Right hindlimb (tissue), 1 donor: ENCODE data around the gene NFE2.
A peak's percentile ranks its signal among the peaks of the same experiment; 100 is the strongest.
"Not testable (repeated sequence)": the region's sequence is repeated elsewhere in the genome, so short reads cannot be mapped to it uniquely, and the experiment has no call there.

Experiments
- DNase-seq: peaks from one replicate; pipeline ENCODE4 v3.0.0-alpha.2; 2018

Gene NFE2

DNA sequence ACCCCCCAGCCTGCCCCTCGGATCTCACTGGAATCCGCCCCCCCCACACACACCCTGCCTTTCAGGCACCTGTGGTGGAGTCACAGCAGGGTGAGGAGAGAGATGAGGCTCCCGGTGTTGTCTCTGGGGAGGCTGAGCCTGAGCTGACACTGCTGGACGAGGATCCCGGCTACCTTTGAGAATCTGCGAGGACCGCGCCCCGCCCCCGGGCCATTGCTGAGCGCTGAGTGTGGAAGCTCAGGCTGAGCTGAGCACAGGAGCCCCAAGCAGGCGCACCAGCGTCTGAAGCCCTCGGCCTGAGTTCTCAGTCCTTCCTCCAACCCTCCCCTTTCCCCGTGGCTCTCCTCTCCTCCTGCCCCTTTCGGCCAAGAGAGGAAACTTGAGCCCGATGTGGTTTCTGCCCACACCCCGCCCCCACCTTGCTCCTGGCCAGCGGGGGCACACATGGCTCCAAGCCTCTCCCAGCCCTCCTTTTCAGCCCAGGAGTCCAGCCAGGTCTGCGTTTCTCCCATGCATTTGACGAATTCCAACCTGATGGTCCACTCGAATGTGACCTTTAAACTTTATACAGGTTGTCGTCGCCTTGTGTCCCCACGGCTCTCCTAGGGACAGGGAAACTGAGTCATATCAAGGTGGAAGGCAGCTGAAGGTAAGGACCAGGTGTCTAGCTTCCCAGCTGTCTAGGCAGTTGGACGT, at the start of gene NFE2:
NFE2 (minus strand) TSS at position 284 of the 696 bp plus-strand sequence. CDS start 5,767 bp downstream, outside the sequence.
- DNase-seq: peak; percentile 70

DNA sequence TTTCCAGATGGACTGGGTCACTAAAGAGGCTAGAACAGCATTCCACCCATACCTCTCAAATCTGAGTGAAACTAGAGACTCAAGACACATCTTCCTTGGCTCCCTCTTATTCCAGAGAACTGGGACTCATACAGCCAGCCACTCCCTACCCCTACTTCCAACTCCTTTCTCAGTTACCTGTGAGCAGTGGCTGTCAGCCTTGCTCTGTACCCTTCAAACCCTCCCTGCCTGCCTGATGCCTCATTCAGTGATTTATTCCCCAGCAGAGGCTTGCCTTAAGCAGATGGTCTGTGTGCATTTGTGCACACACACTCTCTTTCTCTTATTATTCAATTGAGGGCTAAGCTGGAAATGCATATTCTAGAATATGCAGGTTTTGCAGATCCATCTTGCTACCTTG, 48.9 kb upstream of the NFE2 start:
- DNase-seq: no peak

DNA sequence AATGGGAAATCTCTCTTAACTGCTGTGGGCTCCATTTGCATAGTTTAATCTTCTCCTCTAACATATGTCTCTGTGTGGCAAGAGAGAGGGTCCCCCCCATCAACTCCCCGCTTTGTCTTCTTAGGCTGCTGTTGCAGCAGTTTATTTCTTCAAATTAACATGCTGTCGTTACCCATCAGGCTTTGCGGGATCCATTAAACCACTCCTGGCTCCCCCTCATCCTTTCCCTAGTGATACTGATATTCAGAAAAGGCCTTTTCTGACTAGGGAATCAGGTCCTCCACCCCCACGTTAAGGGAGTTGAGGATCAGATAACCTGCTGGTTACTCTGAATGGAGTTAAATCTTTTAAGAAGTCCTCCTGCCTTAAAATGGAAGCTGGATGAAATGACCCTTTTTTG, 48.2 kb upstream of the NFE2 start:
- DNase-seq: no peak

DNA sequence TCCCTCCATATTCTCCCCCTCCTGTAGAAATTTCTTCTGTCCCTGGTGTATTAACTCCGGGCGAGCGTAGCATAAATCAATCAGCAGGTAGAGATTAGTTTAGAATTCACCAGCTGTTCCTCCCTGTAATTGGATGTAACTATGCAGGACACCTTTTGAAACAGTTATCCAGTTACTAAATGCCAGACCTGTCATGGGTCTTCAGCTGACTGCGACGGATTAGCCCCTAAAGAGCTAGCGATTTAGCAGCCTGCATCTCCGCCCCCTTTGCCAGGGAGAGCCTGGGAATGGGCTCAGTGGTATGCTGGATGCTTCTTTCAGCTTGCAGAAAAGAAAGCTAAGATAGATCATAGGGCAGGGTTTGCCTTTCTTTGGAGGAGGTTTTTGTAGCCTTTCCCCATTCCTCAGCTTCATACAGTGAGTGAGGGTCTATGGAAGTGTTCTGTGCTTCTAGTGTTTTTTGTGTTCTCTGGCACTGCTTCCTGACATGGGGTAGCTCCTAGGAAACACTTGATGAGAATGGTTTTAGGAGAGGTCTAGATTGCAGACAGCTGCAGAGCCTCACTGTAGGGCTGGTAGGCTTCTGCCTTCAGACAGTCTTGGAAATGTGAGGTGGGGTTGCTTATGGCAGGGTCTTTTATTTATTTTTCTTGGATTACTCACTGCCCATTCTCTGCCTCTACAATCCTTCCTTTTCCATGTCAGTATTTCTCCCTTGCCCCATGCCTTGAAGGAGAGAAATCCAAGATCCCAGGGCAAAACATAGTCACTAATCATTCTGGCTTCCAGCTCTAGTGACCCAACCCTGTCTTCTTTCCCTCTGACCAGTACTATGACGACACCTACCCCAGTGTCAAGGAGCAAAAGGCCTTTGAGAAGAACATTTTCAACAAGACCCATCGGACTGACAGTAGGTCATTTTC, 40.8 kb upstream of the NFE2 start:
- DNase-seq: no peak

DNA sequence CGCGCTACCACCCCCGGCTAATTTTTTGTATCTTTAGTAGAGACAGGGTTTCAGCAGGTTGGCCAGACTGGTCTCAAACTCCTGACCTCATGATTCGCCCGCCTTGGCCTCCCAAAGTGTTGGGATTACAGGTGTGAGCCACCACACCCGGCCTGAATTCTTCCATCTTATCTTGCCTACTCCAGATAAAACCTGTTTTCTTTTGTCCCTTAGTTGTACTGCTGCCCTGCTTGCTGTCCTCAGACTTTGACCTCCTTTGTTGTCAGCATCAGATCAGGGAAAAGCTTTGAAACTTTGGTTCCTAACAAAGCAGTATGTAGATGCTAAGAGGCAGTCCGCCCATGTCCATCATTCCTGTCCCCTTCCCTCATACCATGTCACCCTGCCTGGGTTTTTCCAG, 40.0 kb upstream of the NFE2 start:
- DNase-seq: no peak

DNA sequence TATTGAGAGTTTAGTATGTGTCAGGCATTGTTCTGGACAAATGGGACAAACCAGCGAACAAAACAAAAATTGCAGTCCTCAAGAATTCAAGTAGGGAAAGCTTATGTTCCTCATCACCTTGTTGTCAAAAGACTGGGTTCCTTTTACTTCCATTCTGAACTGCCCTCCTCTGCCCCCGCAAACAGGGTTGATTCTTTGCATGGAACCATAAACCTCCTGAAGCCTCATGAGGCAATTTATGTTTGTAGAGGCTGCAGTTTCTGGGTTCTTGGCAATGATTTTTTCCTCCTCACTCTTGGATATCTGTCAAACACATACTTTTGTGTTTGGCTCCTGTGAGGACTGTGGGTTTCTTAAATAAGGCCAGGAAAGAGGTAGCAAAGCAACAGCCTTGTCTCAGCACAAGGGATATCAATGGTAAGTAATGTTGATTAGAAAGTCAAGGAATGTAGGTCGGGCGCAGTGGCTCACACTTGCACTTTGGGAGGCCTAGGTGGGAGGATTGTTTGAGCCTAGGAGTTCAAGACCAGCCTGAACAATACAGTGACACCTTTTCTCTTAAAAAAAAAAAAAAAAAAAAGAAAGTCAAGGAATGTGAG, 38.0 kb upstream of the NFE2 start:
- DNase-seq: no peak

DNA sequence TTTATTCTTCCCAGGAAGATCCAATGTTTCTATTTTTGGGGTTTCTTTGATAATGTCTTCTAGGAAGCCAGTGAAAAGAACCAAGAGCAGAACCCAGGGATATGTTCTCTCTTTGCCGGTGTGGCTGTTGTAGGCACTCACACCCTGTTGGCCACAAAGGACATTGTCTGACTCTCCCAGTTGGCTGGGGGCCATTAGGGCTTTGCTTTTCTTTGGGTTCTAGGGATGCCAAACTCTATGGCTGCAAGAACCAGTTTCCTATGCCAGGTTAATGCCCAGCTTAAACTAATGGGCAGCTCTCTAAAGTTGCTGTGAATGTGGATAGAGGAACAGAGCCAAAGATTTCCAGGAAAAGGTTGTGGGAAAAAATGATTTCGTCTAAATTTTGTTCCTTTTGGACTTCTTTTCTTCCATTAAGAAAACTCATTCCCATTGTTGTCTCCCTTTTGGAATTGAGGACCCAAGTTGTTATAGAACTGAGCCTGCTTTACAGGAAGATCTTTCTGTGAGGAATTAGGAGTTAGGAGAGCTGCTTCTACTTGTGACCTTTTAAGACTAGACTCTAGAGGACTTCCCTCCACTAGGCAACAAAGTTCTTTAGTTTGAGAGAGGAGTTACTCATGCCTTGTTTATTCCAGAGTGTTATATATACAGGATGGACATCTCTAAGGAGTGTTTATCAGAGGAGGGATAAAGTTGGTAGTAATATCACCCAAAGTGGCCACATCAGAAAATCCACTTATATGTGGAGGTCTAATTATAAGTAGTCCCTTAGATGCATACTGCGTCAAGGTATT, 37.2 kb upstream of the NFE2 start:
- DNase-seq: no peak

GRCh38 chr12:54337280-54337842, 36.5 kb upstream of the NFE2 start:
- peak; percentile 54 for DNase-seq

DNA sequence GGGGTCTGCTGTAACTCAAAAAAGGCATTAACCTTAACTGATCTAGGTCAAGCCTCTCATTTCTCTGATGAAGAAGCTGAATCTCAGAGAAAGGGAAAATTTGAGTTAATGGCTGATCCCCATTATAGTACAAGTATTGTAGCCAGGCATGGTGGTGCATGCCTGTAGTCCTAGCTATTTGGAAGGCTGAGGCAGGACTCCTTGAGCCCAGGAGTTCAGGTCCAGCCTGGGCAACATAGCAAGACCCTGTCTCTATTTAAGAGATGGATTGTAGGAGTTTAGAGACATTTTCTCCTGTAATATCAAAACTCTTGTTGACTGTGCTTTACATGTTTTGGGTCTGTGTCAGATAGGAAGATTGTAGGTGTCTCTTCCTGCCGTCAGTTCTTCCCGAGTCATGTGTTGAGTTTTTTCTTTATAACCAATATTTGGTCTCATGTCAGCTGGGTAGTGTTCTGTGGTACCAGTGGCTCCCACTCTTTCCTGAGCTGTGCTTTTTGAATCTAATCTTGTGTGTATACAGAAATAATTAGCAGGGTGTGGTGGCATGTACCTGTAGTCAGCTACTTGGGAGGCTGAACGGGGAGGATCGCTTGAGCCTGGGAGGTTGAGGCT, 32.7 kb upstream of the NFE2 start:
- no peak for DNase-seq

GRCh38 chr12:54331461-54331860, 30.6 kb upstream of the NFE2 start:
- DNase-seq: no peak

- no peak for DNase-seq
These were observed 29.6 kb upstream of the NFE2 start for GRCh38 chr12:54330442-54330841.

DNA sequence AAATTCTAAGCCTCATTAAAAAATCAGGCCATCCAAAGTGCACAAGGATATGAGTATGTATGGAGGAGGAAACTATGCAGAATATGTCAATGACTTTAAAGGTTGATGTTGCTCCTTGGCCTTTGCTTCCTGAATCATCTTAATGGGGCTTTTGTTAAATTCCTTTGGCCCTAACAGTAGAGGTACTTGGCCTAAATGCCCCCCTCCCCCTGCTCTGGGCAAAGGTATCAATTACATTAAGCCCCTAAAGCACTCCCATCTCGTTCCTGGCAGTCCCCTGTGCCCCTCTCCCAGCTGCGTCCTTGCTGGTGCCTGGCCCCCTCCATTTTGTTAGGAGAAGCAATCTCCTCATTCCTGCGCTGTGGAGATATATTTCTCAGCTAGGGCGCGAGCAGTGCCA, 28.9 kb upstream of the NFE2 start:
- no peak for DNase-seq

DNA sequence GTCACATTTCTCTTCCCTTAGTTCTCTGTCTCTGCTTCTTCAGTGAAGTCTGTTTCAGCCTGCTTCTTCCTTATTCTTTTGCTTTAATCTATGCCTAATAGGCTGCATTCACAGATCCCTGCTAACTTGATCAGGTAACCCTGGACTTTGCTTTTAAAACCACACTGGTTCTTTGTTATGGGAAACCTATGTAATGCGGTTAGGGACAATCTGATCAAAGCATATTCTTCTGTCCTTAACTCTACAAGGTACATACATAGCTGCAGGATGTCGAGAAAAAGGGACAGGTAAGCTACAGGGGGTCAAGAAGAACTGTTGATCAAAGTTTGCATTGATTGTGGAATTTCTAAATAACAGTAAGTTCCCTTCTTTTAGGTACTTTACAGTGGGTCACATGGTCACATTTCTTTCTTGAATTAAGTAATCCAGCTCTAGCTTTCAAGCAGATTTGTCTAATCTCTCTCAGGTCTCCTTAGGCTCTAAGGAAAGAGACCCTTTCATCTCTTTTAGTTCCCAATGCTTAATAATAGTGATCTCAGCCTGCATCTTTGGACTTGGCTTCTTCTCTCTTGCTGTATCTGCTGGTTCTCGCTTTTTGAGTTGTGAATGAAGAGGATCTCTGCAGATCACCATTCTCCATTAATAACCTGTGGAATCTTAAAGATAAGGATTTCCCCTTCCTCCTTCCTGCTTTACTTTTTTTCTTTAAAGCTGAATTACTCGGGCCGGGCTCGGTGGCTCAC, 28.0 kb upstream of the NFE2 start:
- no peak for DNase-seq

GRCh38 chr12:54325442-54326109, 24.8 kb upstream of the NFE2 start:
- not testable (repeated sequence) for DNase-seq

- DNase-seq: peak; percentile 99
These were observed 24.0 kb upstream of the NFE2 start, which contains the start of gene COPZ1 for GRCh38 chr12:54324617-54325441. Gene COPZ1 (plus strand): TSS chr12:54325131. CDS start chr12:54325164, 33 bp downstream.

DNA sequence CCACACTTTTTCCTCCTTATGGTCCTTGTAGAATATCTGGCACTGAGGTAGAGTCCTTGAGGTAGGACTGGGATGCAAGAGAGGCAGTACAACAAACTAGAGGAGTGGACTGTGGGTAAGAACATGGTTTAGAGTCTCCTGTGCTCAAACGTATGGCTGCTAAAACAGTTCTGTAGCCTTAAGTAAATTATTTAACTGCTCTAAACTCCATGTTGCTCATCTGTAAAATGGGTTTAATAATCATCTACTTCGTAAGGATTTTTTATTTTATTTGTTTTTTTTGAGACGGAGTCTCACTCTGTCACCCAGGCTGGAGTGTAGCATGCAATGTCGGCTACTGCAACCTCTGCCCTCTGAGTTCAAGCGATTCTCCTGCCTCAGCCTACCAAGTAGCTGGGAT, 20.5 kb upstream of the NFE2 start:
- no peak for DNase-seq

GRCh38 chr12:54312309-54312708, 11.5 kb upstream of the NFE2 start:
- not testable (repeated sequence) for DNase-seq

DNA sequence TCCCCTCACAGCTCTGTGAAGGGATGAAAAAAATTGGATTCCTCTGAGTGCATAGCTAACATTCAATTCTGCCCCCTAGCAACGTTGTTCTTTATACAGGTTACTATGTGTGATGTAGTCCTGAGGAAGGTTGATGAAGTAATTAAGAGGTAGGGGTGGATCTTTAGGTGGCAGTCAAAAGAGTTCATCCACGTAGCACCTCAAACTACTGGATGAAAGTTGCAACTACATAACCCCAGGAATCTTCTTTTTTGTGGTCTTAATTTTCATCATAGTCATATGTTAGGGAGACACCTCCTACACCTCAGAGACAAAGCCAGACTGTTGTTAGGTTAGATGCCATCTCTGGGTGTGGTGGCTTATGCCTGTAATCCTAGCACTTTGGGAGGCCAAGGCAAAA, 10.2 kb upstream of the NFE2 start:
- DNase-seq: no peak

DNA sequence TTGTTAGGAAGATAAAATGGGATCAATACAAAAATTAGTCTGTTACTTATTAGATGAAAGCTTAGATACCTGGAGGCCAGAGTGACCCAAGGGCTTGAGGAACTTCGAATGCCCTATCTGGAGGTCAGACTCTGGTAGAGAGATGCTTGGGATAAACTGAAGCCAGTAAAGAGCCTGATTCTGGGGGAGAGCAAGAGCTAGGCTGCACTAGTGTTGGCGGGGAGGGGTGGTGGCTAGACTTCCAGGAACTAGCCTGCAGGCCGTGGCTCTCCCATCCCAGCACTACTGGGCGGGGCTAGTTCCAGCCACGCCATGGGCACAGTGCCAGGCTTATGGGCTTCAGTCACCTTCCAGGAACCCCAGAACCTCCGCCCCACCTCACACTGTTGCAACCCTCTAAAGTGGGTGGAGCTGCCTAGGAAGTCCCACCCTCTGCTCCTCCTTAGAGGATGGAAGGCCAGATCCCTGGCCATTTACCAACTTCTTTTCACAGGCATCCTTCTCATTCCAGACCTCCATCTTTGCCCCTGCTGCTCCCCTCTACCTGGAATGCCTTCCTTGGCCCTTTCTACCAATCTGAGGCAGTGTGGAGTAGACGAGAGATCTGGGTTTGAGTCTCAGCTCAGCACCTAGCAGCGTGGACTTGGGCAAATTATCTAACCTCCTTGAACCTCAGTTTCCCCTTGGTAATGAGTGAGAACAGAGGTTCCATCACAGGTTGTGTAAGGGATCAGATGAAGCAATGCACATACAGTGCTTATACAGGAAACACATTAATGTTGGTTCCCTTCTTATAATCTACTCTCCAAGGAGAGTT, 6.3 kb upstream of the NFE2 start:
- DNase-seq: peak; percentile 56
